GM21390 (cell line): ENCODE results near the gene STAT3.
"Not testable (repeated sequence)": the region's sequence is repeated elsewhere in the genome, so short reads cannot be mapped to it uniquely, and the experiment has no call there.

Experiments used
- ATAC-seq: cut with Tn5 transposase; IDR thresholded peaks from one replicate; pipeline ENCODE4 v1.9.1; 2021; ENCODE audit not compliant: unreplicated experiment

STAT3 gene

GRCh38 chr17:42264366-42264765 is 123.9 kb downstream of the STAT3 start:
- ATAC-seq: not testable (repeated sequence)
